ENCODE results near the gene RANBP1. TPM values are rescaled to one million over a fixed set of nuclear protein-coding genes. Genes with fewer than 3 reads are reported as not detected.

Gene RANBP1
- total and polyA plus RNA-seq, 2 of the 13 experiments (the other 11 are each of a cell fraction or from before 2014, with no cell fraction given), result 181 to 492 TPM

DNA sequence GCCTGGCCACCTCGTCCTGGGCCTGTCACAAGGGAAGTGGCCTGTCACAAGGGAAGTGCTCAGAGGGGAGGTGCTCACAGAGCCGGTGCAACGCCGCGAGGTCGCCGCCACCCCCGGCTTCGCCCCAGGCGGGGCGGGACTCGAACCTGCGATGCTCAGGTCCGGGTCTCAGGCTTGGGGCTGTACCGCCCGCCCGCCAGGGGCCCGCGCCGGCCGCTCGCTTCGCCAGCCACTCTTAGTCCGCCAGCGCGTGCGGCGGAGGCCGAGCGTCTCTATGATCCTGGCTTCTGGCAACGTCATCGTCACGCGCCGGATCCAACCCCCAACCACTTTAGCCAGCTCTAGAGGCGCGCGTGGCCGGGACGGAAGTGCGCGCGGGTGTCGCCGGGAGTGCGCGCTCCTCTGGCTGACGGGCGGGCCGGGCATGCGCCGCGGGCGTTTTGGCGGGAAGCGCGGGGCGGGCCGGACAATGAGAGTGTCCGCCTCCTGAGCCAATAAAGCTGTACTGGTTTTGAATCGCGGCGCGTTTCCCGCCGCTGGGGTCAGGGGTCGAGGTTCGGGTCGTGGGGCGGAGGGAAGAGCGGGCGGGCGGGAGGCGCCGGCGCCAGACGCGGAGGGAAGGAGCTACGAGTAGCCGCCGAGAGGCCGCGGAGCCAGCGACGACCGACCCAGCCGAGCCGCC, 1.2 kb downstream of the RANBP1 start, which contains the start of gene TRMT2A (continued):
- TF ChIP-seq, protein P1, sequence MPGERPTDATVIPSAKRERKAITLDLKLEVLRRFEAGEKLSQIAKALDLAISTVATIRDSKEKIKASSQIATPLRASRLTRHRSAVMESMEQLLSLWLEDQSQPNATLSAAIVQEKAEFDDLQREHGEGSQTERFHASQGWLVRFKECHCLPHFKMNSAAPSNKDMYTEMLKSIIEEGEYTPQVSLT (CRISPR knock-in tag; IDR thresholded peaks at IDR 0.05; ENCODE audit: borderline replicate concordance, low read depth), result no peak
- no peak for TF ChIP-seq IKZF1 (IDR thresholded peaks at IDR 0.05)
- TF ChIP-seq ZSCAN12 (CRISPR knock-in tag; IDR thresholded peaks at IDR 0.05), result no peak
- TF ChIP-seq JUND (CRISPR knock-in tag; IDR thresholded peaks at IDR 0.05), result no peak
- TF ChIP-seq, protein P2, sequence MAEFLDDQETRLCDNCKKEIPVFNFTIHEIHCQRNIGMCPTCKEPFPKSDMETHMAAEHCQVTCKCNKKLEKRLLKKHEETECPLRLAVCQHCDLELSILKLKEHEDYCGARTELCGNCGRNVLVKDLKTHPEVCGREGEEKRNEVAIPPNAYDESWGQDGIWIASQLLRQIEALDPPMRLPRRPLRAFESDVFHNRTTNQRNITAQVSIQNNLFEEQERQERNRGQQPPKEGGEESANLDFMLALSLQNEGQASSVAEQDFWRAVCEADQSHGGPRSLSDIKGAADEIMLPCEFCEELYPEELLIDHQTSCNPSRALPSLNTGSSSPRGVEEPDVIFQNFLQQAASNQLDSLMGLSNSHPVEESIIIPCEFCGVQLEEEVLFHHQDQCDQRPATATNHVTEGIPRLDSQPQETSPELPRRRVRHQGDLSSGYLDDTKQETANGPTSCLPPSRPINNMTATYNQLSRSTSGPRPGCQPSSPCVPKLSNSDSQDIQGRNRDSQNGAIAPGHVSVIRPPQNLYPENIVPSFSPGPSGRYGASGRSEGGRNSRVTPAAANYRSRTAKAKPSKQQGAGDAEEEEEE (CRISPR knock-in tag; IDR thresholded peaks at IDR 0.05; ENCODE audit: borderline replicate concordance), result no peak
- no peak for TF ChIP-seq HMGA1 (CRISPR knock-in tag; conservative IDR thresholded peaks at IDR 0.05)
- TF ChIP-seq ZNF619 (CRISPR knock-in tag; IDR thresholded peaks at IDR 0.05), result peak; percentile 82
- TF ChIP-seq ZKSCAN5 (CRISPR knock-in tag; IDR thresholded peaks at IDR 0.05), result no peak
- TF ChIP-seq SUZ12 (IDR thresholded peaks at IDR 0.05; ENCODE audit: low read depth, low read length), result peak; percentile 49
- peak; percentile 76 for TF ChIP-seq YY1 (IDR thresholded peaks at IDR 0.05; ENCODE audit: insufficient read depth, insufficient replicate concordance, low read depth, low read length)
- TF ChIP-seq, protein P3, sequence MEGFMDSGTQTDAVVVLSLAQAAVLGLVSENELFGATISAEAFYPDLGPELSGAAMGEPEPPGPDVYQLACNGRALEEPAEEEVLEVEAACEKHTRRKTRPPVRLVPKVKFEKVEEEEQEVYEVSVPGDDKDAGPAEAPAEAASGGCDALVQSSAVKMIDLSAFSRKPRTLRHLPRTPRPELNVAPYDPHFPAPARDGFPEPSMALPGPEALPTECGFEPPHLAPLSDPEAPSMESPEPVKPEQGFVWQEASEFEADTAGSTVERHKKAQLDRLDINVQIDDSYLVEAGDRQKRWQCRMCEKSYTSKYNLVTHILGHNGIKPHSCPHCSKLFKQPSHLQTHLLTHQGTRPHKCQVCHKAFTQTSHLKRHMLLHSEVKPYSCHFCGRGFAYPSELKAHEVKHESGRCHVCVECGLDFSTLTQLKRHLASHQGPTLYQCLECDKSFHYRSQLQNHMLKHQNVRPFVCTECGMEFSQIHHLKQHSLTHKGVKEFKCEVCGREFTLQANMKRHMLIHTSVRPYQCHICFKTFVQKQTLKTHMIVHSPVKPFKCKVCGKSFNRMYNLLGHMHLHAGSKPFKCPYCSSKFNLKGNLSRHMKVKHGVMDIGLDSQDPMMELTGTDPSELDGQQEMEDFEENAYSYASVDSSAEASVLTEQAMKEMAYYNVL (CRISPR knock-in tag; IDR thresholded peaks at IDR 0.05; ENCODE audit: borderline replicate concordance), result peak; percentile 58; the same call in 1 of the 2 replicates
- TF ChIP-seq, protein P4, sequence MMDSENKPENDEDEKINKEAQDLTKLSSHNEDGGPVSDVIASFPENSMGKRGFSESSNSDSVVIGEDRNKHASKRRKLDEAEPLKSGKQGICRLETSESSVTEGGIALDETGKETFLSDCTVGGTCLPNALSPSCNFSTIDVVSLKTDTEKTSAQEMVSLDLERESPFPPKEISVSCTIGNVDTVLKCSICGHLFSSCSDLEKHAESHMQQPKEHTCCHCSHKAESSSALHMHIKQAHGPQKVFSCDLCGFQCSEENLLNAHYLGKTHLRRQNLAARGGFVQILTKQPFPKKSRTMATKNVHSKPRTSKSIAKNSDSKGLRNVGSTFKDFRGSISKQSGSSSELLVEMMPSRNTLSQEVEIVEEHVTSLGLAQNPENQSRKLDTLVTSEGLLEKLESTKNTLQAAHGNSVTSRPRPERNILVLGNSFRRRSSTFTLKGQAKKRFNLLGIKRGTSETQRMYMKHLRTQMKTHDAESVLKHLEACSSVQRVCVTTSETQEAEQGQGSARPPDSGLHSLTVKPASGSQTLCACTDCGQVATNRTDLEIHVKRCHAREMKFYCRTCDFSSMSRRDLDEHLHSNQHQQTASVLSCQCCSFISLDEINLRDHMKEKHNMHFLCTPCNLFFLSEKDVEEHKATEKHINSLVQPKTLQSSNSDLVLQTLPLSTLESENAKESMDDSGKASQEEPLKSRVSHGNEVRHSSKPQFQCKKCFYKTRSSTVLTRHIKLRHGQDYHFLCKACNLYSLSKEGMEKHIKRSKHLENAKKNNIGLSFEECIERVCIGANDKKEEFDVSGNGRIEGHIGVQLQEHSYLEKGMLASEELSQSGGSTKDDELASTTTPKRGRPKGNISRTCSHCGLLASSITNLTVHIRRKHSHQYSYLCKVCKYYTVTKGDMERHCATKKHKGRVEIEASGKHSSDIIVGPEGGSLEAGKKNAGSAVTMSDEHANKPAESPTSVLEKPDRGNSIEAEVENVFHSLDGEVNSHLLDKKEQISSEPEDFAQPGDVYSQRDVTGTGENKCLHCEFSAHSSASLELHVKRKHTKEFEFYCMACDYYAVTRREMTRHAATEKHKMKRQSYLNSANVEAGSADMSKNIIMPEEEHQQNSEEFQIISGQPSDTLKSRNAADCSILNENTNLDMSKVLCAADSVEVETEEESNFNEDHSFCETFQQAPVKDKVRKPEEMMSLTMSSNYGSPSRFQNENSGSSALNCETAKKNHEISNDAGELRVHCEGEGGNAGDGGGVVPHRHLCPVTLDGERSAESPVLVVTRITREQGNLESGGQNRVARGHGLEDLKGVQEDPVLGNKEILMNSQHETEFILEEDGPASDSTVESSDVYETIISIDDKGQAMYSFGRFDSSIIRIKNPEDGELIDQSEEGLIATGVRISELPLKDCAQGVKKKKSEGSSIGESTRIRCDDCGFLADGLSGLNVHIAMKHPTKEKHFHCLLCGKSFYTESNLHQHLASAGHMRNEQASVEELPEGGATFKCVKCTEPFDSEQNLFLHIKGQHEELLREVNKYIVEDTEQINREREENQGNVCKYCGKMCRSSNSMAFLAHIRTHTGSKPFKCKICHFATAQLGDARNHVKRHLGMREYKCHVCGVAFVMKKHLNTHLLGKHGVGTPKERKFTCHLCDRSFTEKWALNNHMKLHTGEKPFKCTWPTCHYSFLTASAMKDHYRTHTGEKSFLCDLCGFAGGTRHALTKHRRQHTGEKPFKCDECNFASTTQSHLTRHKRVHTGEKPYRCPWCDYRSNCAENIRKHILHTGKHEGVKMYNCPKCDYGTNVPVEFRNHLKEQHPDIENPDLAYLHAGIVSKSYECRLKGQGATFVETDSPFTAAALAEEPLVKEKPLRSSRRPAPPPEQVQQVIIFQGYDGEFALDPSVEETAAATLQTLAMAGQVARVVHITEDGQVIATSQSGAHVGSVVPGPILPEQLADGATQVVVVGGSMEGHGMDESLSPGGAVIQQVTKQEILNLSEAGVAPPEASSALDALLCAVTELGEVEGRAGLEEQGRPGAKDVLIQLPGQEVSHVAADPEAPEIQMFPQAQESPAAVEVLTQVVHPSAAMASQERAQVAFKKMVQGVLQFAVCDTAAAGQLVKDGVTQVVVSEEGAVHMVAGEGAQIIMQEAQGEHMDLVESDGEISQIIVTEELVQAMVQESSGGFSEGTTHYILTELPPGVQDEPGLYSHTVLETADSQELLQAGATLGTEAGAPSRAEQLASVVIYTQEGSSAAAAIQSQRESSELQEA (CRISPR knock-in tag; IDR thresholded peaks at IDR 0.05; ENCODE audit: not compliant biosample characterization), result no peak
- peak; percentile 25; the same call in 1 of the 2 replicates for TF ChIP-seq BRCA1 (CRISPR knock-in tag; IDR thresholded peaks at IDR 0.05)
- peak; percentile 42; the same call in 1 of the 2 replicates for TF ChIP-seq ZNF20 (CRISPR knock-in tag; IDR thresholded peaks at IDR 0.05)
